Muscle of arm (tissue), 12 donors: ENCODE data around the gene FCRL3. TPM values are rescaled to one million over a fixed set of nuclear protein-coding genes. Genes with fewer than 3 reads are reported as not detected.

ENCODE experiments used
- DNase-seq: peaks from one replicate; pipeline ENCODE4 v3.0.0-alpha.2; 2013
- polyA plus RNA-seq, 12 donors: library from polyadenylated mRNA; unstranded; fragments of 120-200 nt; gene quantifications; one replicate each; pipeline ENCODE4 v1.2.1, GENCODE V29; 2013; ENCODE audit not compliant: insufficient read length in 12 of 12

Gene FCRL3
- polyA plus RNA-seq, 12 donors: 0.08 to 0.62 (median 0.18) TPM; not detected in 6

- peak; percentile 13 for DNase-seq
Measured at GRCh38 chr1:157691285-157691920, 9.2 kb downstream of the FCRL3 start.

- DNase-seq: no peak
Measured at GRCh38 chr1:157682710-157683437, 17.7 kb downstream of the FCRL3 start.

GRCh38 chr1:157678721-157679120 is 21.8 kb downstream of the FCRL3 start:
- no peak for DNase-seq

GRCh38 chr1:157673008-157673407 is 27.6 kb downstream of the FCRL3 start:
- DNase-seq: no peak

- no peak for DNase-seq
Measured at GRCh38 chr1:157671895-157672294, 28.7 kb downstream of the FCRL3 start.

- DNase-seq: no peak
Measured at GRCh38 chr1:157659576-157660247, 40.9 kb downstream of the FCRL3 start.

- no peak for DNase-seq
Measured at GRCh38 chr1:157658571-157658970, 42.0 kb downstream of the FCRL3 start.

- DNase-seq: no peak
Measured at GRCh38 chr1:157653494-157653873, 47.1 kb downstream of the FCRL3 start.

GRCh38 chr1:157652859-157653493 is 47.6 kb downstream of the FCRL3 start:
- no peak for DNase-seq

- no peak for DNase-seq
Measured at GRCh38 chr1:157648317-157648716, 52.3 kb downstream of the FCRL3 start.

GRCh38 chr1:157646144-157646543 is 54.4 kb downstream of the FCRL3 start:
- DNase-seq: no peak

GRCh38 chr1:157641177-157641576 is 59.4 kb downstream of the FCRL3 start:
- DNase-seq: no peak

- no peak for DNase-seq
Measured at GRCh38 chr1:157639800-157640199, 60.8 kb downstream of the FCRL3 start.

GRCh38 chr1:157628773-157629172 is 71.8 kb downstream of the FCRL3 start:
- DNase-seq: no peak

Other genes with a start within 250 kb of the FCRL3 start
- gene FCRL5, start 148.3 kb downstream of the FCRL3 start, polyA plus RNA-seq: 1 to 10 TPM in 1 of 12 donors, under 1 TPM in 7, not detected in 4; 0.04 to 1.5 (median 0.07) TPM
- not detected for gene FCRL4, start 102.7 kb downstream of the FCRL3 start, polyA plus RNA-seq
- under 1 TPM in 3 of 12 donors, not detected in 9; 0.11 to 0.54 (median 0.24) TPM for gene FCRL2, start 76.4 kb upstream of the FCRL3 start, polyA plus RNA-seq
- 1 to 10 TPM in 1 of 12 donors, under 1 TPM in 8, not detected in 3; 0.07 to 3.1 (median 0.23) TPM for gene FCRL1, start 119.4 kb upstream of the FCRL3 start, polyA plus RNA-seq
- under 1 TPM in 6 of 12 donors, not detected in 6; 0.05 to 0.22 (median 0.15) TPM for gene CD5L, start 141.0 kb upstream of the FCRL3 start, polyA plus RNA-seq